BLaER1 treated with 17β-estradiol and CSF1 and Interleukin-3, amounts not matched to agents 10 nM and 100 nM (cell line): ENCODE data around the gene EIF3K.
A peak's percentile ranks its signal among the peaks of the same experiment; 100 is the strongest.

Source experiments
- H3K27ac ChIP-seq, 11 experiments: shearing (Covaris generic); formaldehyde crosslinking; 2 replicates each; pipeline ENCODE4 v1.8.1; 2022
- H3K27me3 ChIP-seq, 11 experiments: shearing (Covaris generic); formaldehyde crosslinking; 2 replicates each; pipeline ENCODE4 v1.8.1; 2022
- H3K36me3 ChIP-seq, 11 experiments: shearing (Covaris generic); formaldehyde crosslinking; 2 replicates each; pipeline ENCODE4 v1.8.1; 2022
- H3K4me1 ChIP-seq, 10 experiments: shearing (Covaris generic); formaldehyde crosslinking; 2 replicates each; pipeline ENCODE4 v1.8.1; 2022
- H3K4me2 ChIP-seq, 11 experiments: shearing (Covaris generic); formaldehyde crosslinking; 2 replicates each; pipeline ENCODE4 v1.8.1; 2022
- H3K4me3 ChIP-seq, 10 experiments: shearing (Covaris generic); formaldehyde crosslinking; 2 replicates each; pipeline ENCODE4 v1.8.1; 2022
- H3K9ac ChIP-seq, 11 experiments: shearing (Covaris generic); formaldehyde crosslinking; 2 replicates each; pipeline ENCODE4 v1.8.1; 2022
- H3K9me3 ChIP-seq, 11 experiments: shearing (Covaris generic); formaldehyde crosslinking; replicated peaks in 1 of 11; 2 replicates each; pipeline ENCODE4 v1.8.1; 2022
- H4K20me1 ChIP-seq, 11 experiments: shearing (Covaris generic); formaldehyde crosslinking; 2 replicates each; pipeline ENCODE4 v1.8.1; 2022
- Cebpa-rat ChIP-seq, 11 experiments: shearing (Covaris generic); IDR thresholded peaks; 2 replicates each; pipeline ENCODE4 v1.8.1; 2022

The EIF3K gene

GRCh38 chr19:38658462-38659306 lies 39.7 kb downstream of the EIF3K start:
- TF ChIP-seq Cebpa-rat (IDR thresholded peaks at IDR 0.05), result no peak
- Histone ChIP-seq H3K27ac (0 out of 22 replicates have a peak overlapping the region, but pooled peaks of 1 of the 11 experiments have one; percentile 7), H3K4me3 (no peak overlapping the region), H3K9ac (no peak overlapping the region), H3K36me3 (peaks cover 23 to 84% (median 58%) of the 10 kb centered on the region in 11 experiments; a peak in 20 of 22 replicates), H3K27me3 (no peaks in the 10 kb centered on the region), H3K9me3 (no peaks in the 10 kb centered on the region), H3K4me2 (no peak overlapping the region), H4K20me1 (peaks cover 67 to 100% (median 98%) of the 10 kb centered on the region in 11 experiments; a peak in 21 of 22 replicates), H3K4me1 (peaks cover 45 to 89% (median 68%) of the 10 kb centered on the region in 10 experiments)

GRCh38 chr19:38660724-38661123 lies 41.7 kb downstream of the EIF3K start:
- Histone ChIP-seq H3K9ac (no peak overlapping the region), H3K36me3 (peaks cover 15 to 72% (median 45%) of the 10 kb centered on the region in 11 experiments; a peak in 20 of 22 replicates), H3K4me1 (peaks cover 54 to 89% (median 69%) of the 10 kb centered on the region in 10 experiments), H3K9me3 (no peaks in the 10 kb centered on the region), H4K20me1 (peaks cover 66 to 100% (median 96%) of the 10 kb centered on the region in 11 experiments; a peak in 21 of 22 replicates), H3K27me3 (no peaks in the 10 kb centered on the region), H3K4me3 (no peak overlapping the region), H3K4me2 (no peak overlapping the region), H3K27ac (no peak overlapping the region)
- TF ChIP-seq Cebpa-rat (IDR thresholded peaks at IDR 0.05), result no peak

- Histone ChIP-seq H3K27ac (no peak overlapping the region), H4K20me1 (peaks cover 61 to 100% (median 94%) of the 10 kb centered on the region in 11 experiments; a peak in 21 of 22 replicates), H3K4me2 (no peak overlapping the region), H3K9me3 (no peaks in the 10 kb centered on the region), H3K4me1 (peaks cover 54 to 89% (median 69%) of the 10 kb centered on the region in 10 experiments), H3K36me3 (peaks cover 15 to 68% (median 41%) of the 10 kb centered on the region in 11 experiments; a peak in 20 of 22 replicates), H3K27me3 (no peaks in the 10 kb centered on the region), H3K4me3 (no peak overlapping the region), H3K9ac (no peak overlapping the region)
- TF ChIP-seq Cebpa-rat (IDR thresholded peaks at IDR 0.05), result no peak
Measured at GRCh38 chr19:38661136-38661535, 42.1 kb downstream of the EIF3K start.

GRCh38 chr19:38661996-38662395 lies 43.0 kb downstream of the EIF3K start:
- Histone ChIP-seq H4K20me1 (peaks cover 55 to 100% (median 85%) of the 10 kb centered on the region in 11 experiments; a peak in 21 of 22 replicates), H3K4me3 (no peak overlapping the region), H3K9ac (no peak overlapping the region), H3K27me3 (no peaks in the 10 kb centered on the region), H3K36me3 (peaks cover 10 to 60% (median 35%) of the 10 kb centered on the region in 11 experiments; a peak in 20 of 22 replicates), H3K27ac (peak overlapping the region in 1 of 11 experiments; percentile 3; a peak in 1 of 22 replicates), H3K9me3 (no peaks in the 10 kb centered on the region), H3K4me2 (peak overlapping the region in 9 of 11 experiments; percentile 0 to 99 (median 85); a peak in 9 of 22 replicates), H3K4me1 (peaks cover 54 to 89% (median 69%) of the 10 kb centered on the region in 10 experiments)
- no peak for TF ChIP-seq Cebpa-rat (IDR thresholded peaks at IDR 0.05)

- Histone ChIP-seq H3K36me3 (peaks cover 10 to 56% (median 35%) of the 10 kb centered on the region in 11 experiments; a peak in 20 of 22 replicates), H3K4me2 (peak overlapping the region in 10 of 11 experiments; percentile 82 to 99 (median 88); a peak in 20 of 22 replicates), H3K9ac (peak overlapping the region in 1 of 11 experiments; percentile 67; a peak in 1 of 22 replicates), H3K27me3 (no peaks in the 10 kb centered on the region), H3K27ac (peak overlapping the region in 6 of 11 experiments; percentile 77 to 89 (median 84); a peak in 4 of 22 replicates), H3K4me3 (no peak overlapping the region), H4K20me1 (peaks cover 55 to 100% (median 81%) of the 10 kb centered on the region in 11 experiments; a peak in 21 of 22 replicates), H3K9me3 (no peaks in the 10 kb centered on the region), H3K4me1 (peaks cover 61 to 89% (median 70%) of the 10 kb centered on the region in 10 experiments)
- TF ChIP-seq Cebpa-rat (IDR thresholded peaks at IDR 0.05), result no peak
Measured at GRCh38 chr19:38662537-38663155, 43.7 kb downstream of the EIF3K start.

GRCh38 chr19:38663156-38663651 lies 44.2 kb downstream of the EIF3K start:
- Histone ChIP-seq H3K27me3 (no peaks in the 10 kb centered on the region), H3K27ac (peak overlapping the region in 8 of 11 experiments; percentile 72 to 89 (median 82); a peak in 12 of 22 replicates), H3K9me3 (no peaks in the 10 kb centered on the region), H3K4me3 (no peak overlapping the region), H3K4me2 (peak overlapping the region; percentile 80 to 99 (median 88); a peak in 21 of 22 replicates), H4K20me1 (peaks cover 50 to 99% (median 76%) of the 10 kb centered on the region in 11 experiments; a peak in 21 of 22 replicates), H3K9ac (peak overlapping the region in 2 of 11 experiments; percentile 65 to 67; a peak in 1 of 22 replicates), H3K4me1 (peaks cover 63 to 89% (median 71%) of the 10 kb centered on the region in 10 experiments), H3K36me3 (peaks cover 10 to 52% (median 32%) of the 10 kb centered on the region in 11 experiments; a peak in 20 of 22 replicates)
- no peak for TF ChIP-seq Cebpa-rat (IDR thresholded peaks at IDR 0.05)

- Histone ChIP-seq H3K36me3 (peaks cover 10 to 51% (median 24%) of the 10 kb centered on the region in 11 experiments; a peak in 19 of 22 replicates), H3K9ac (peak overlapping the region in 9 of 11 experiments; percentile 31 to 75 (median 65); a peak in 15 of 22 replicates), H3K9me3 (no peaks in the 10 kb centered on the region), H3K4me1 (peaks cover 71 to 93% (median 77%) of the 10 kb centered on the region in 10 experiments), H3K4me2 (peak overlapping the region; percentile 80 to 99 (median 88)), H4K20me1 (peaks cover 44 to 99% (median 67%) of the 10 kb centered on the region in 11 experiments; a peak in 21 of 22 replicates), H3K4me3 (peak overlapping the region in 4 of 10 experiments; percentile 8 to 25 (median 20); a peak in 4 of 20 replicates), H3K27ac (peak overlapping the region in 9 of 11 experiments; percentile 72 to 89 (median 81); a peak in 18 of 22 replicates), H3K27me3 (no peaks in the 10 kb centered on the region)
- TF ChIP-seq Cebpa-rat (IDR thresholded peaks at IDR 0.05), result no peak
Measured at GRCh38 chr19:38663957-38664502, 45.0 kb downstream of the EIF3K start.
